Middle frontal gyrus (tissue), 1 donor: ENCODE results near the gene ARHGEF26.

ENCODE experiments used
- DNase-seq: peaks from one replicate; pipeline ENCODE4 v3.0.0-alpha.2; 2015; ENCODE audit warnings: low spot score; ENCODE audit errors: extremely low spot score

Gene ARHGEF26

GRCh38 chr3:154113609-154114008 is 7.6 kb upstream of the ARHGEF26 start:
- DNase-seq: no peak

GRCh38 chr3:154115332-154115731 is 5.9 kb upstream of the ARHGEF26 start:
- DNase-seq: no peak

GRCh38 chr3:154119951-154120350 is 1.2 kb upstream of the ARHGEF26 start:
- no peak for DNase-seq

GRCh38 chr3:154121701-154122551 is 736 bp downstream of the ARHGEF26 start:
- no peak for DNase-seq

GRCh38 chr3:154122552-154122911 is 1.3 kb downstream of the ARHGEF26 start:
- DNase-seq: no peak

GRCh38 chr3:154122912-154123559 is 1.8 kb downstream of the ARHGEF26 start:
- no peak for DNase-seq

- no peak for DNase-seq
Measured at GRCh38 chr3:154123906-154124305, 2.7 kb downstream of the ARHGEF26 start.

GRCh38 chr3:154125378-154126030 is 4.3 kb downstream of the ARHGEF26 start:
- DNase-seq: no peak

GRCh38 chr3:154126651-154127050 is 5.5 kb downstream of the ARHGEF26 start:
- no peak for DNase-seq

- no peak for DNase-seq
Measured at GRCh38 chr3:154129625-154130024, 8.4 kb downstream of the ARHGEF26 start.

- no peak for DNase-seq
Measured at GRCh38 chr3:154130540-154130939, 9.3 kb downstream of the ARHGEF26 start.

- no peak for DNase-seq
Measured at GRCh38 chr3:154131830-154132229, 10.6 kb downstream of the ARHGEF26 start.

- DNase-seq: no peak
Measured at GRCh38 chr3:154132777-154133375, 11.7 kb downstream of the ARHGEF26 start.

- DNase-seq: no peak
Measured at GRCh38 chr3:154135511-154136173, 14.5 kb downstream of the ARHGEF26 start.

GRCh38 chr3:154137036-154137435 is 15.8 kb downstream of the ARHGEF26 start:
- no peak for DNase-seq

GRCh38 chr3:154139996-154140436 is 18.8 kb downstream of the ARHGEF26 start:
- DNase-seq: no peak

GRCh38 chr3:154142608-154143007 is 21.4 kb downstream of the ARHGEF26 start:
- DNase-seq: no peak

GRCh38 chr3:154143873-154144272 is 22.7 kb downstream of the ARHGEF26 start:
- no peak for DNase-seq

- DNase-seq: no peak
Measured at GRCh38 chr3:154144825-154145465, 23.8 kb downstream of the ARHGEF26 start.

- DNase-seq: no peak
Measured at GRCh38 chr3:154148541-154148940, 27.4 kb downstream of the ARHGEF26 start.

- DNase-seq: no peak
Measured at GRCh38 chr3:154149286-154149685, 28.1 kb downstream of the ARHGEF26 start.
